GM23248 (cell line): ENCODE measurements around the gene CGNL1.

ENCODE experiments used
- EZH2 ChIP-seq: fragments of 200-600 bp; sonication (generic); IDR thresholded peaks from 2 replicates; pipeline ENCODE4 v1.6.1; 2018; ENCODE audit warnings: antibody characterized with exemption, mild to moderate bottlenecking; ENCODE audit not compliant: insufficient read depth, poor library complexity, severe bottlenecking
- EZH2phosphoT487 ChIP-seq: fragments of 200-600 bp; sonication (generic); IDR thresholded peaks from 2 replicates; pipeline ENCODE4 v1.6.1; 2018; ENCODE audit warnings: antibody characterized with exemption, moderate library complexity, mild to moderate bottlenecking, low read depth; ENCODE audit not compliant: insufficient read depth

DNA sequence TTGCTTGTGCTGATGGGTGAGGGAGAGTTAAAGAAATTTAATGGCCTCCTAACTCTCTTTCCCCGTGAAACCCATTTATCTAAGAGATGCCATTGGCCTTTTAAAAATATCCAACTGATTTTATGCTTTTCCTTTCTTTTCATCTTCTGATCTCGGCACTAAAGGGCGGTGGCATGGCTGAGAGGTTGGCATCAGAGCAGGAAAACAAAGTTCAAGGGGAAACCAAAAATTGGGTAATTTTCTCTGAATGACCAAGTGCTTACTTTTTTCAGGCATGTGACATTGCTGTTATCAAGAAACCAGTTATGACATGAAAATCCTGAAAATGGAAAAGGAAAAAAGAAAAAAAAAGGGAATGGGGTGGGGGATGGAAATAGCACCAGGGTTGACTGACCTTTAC, 3.2 kb downstream of the CGNL1 start:
- no peak for TF ChIP-seq EZH2
- TF ChIP-seq EZH2phosphoT487 = no peak
